Testis (tissue), 2 donors: ENCODE measurements around the gene RXFP1.

Source experiments
- CTCF ChIP-seq, 3 experiments: fragments of 450-650 bp in 2 of 3; fragments of 200-600 bp in 1 of 3; sonication (generic) in 1 of 3; IDR thresholded peaks; one replicate each; pipeline ENCODE4 v1.5.1; 2016 to 2019; ENCODE audit warnings: antibody characterized with exemption in 3 of 3, mild to moderate bottlenecking in 2 of 3, moderate library complexity in 1 of 3
- POLR2A ChIP-seq: fragments of 450-650 bp; IDR thresholded peaks from one replicate; pipeline ENCODE4 v1.6.1; 2017; ENCODE audit warnings: antibody characterized with exemption, mild to moderate bottlenecking, moderate library complexity

DNA sequence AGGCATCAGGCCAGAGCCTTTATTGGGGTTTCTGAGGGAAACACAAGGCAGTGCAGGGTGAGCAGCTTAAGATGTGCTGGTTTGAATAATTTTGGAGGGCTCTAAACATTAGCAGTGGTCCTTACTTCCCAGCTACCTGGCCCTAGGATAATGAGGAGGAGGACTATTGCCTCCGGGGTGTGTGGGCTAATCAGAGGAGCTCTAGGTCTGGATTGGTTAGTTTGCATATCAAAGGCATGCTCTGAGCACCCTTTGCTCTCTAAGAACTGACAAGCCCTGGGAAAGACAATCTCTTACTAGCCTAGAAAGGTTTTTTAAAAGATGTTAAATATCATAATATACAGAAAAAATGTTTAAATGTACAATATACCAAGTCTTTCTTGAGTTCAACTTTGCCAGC lies 58.4 kb downstream of the RXFP1 start:
- TF ChIP-seq CTCF (IDR thresholded peaks at IDR 0.05) (no peak), POLR2A (no peak)
